Retinal pigment epithelial cell (primary cell): ENCODE data around the gene MBD2.
"Not testable (repeated sequence)": the region's sequence is repeated elsewhere in the genome, so short reads cannot be mapped to it uniquely, and the experiment has no call there.

Experiments used
- DNase-seq: peaks from one replicate; pipeline ENCODE4 v3.0.0-alpha.2; 2010; ENCODE audit warnings: low read depth
- H3K4me3 ChIP-seq: 2 replicates; pipeline ENCODE4 v1.5.1; 2011; ENCODE audit warnings: mild to moderate bottlenecking, low read length, control low read depth, moderate library complexity
- CTCF ChIP-seq: conservative IDR thresholded peaks from 2 replicates; pipeline ENCODE4 v1.5.1; 2011; ENCODE audit warnings: low read depth, low read length, control low read depth, inconsistent platforms

The MBD2 gene

GRCh38 chr18:54228364-54228763, 3.9 kb upstream of the MBD2 start:
- TF ChIP-seq CTCF, result no peak
- DNase-seq, result no peak
- H3K4me3 ChIP-seq, result no peak overlapping the region

GRCh38 chr18:54223568-54224241, 764 bp downstream of the MBD2 start:
- H3K4me3 ChIP-seq, result peak overlapping the region; percentile 76
- TF ChIP-seq CTCF, result no peak
- peak; percentile 68 for DNase-seq

- peak; percentile 32 for TF ChIP-seq CTCF
- no peak for DNase-seq
- peak overlapping the region; percentile 76 for H3K4me3 ChIP-seq
Observed at GRCh38 chr18:54222922-54223567, 1.4 kb downstream of the MBD2 start.

GRCh38 chr18:54220406-54220805, 4.1 kb downstream of the MBD2 start:
- no peak for DNase-seq
- H3K4me3 ChIP-seq, result no peak overlapping the region
- TF ChIP-seq CTCF, result no peak

- not testable (repeated sequence) for DNase-seq, H3K4me3 ChIP-seq
Observed at GRCh38 chr18:54218803-54219202, 5.7 kb downstream of the MBD2 start.

- DNase-seq, result no peak
- no peak overlapping the region for H3K4me3 ChIP-seq
- no peak for TF ChIP-seq CTCF
Observed at GRCh38 chr18:54218299-54218698, 6.2 kb downstream of the MBD2 start.

GRCh38 chr18:54217624-54218023, 6.8 kb downstream of the MBD2 start:
- no peak overlapping the region for H3K4me3 ChIP-seq
- no peak for DNase-seq
- TF ChIP-seq CTCF, result no peak
